C4-2B (cell line): ENCODE data around the gene PGK2.

Experiments
- CTCF ChIP-seq: fragments of 450-650 bp; conservative IDR thresholded peaks from 2 replicates; pipeline ENCODE4 v1.5.1; 2017; ENCODE audit warnings: mild to moderate bottlenecking
- ZFX ChIP-seq: fragments of 450-650 bp; IDR thresholded peaks from 2 replicates; pipeline ENCODE4 v1.6.1; 2017

GRCh38 chr6:49782725-49783124 lies 4.4 kb downstream of the PGK2 start:
- TF ChIP-seq CTCF (no peak), ZFX (no peak)
